ENCODE data around the gene NAE1. TPM values are rescaled to one million over a fixed set of nuclear protein-coding genes. Genes with fewer than 3 reads are reported as not detected.
"Not testable (repeated sequence)": the region's sequence is repeated elsewhere in the genome, so short reads cannot be mapped to it uniquely, and the experiment has no call there.

The NAE1 gene
- 100 to 1,000 TPM in 1 of 2 donors, 10 to 100 TPM in 1; 86.7 to 110 TPM for total RNA-seq

DNA sequence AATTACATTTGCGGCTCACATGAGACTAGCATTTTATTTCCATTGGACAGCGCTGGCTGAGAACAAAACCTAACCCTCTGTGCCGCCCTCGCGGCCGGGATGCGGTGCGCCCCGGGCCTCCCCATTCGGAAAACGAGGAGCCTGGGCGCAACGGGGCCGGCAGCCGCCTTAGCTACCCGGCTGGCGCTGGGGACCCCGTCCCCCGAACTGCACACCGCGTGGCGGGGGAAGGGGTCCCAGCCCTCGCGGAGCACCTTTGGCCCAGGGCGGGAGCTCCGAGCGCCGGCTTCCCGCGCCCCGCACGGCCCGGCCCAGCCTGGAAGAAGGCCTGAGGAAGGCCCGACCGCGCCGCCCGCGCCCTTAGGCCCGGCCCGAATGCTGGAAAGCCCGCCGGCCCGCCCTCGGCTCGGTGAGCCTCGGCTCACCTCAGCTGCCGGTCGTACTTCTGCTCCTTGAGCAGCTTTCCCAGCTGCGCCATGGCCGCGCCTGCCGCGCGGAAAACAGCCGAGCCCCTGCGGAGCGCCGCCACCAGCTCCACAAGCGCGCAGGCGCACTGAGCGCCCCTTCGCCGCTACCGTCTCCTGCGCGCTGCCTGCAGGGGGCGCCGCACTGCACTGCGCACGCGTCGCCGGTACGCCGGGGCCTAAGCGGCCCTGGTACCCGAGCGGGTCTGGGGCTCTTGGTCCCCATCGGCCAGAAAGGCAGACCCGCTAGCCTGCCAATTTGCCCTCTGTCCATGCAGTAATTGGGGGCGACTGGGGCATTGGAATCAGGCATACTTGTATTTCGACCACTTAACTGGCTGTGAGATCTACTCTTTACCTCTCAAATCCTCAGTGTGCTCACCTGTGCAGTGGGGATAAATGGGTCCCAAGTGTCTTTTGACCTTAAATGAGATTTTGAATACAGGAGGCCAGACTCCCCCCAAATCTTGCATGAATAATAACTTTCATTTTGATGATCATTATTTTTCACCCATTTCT lies at the start of gene NAE1:
TSS of gene NAE1 (minus strand) at position 555 of the 983 bp plus-strand sequence. CDS start at position 478, 77 bp downstream.
- Mint-ChIP-seq H3K4me3 (peak within 1 kb of the TSS; percentile 64), H3K27me3 (peaks cover under 1% of the 10 kb centered on the region), H3K36me3 (ENCODE audit: low read depth) (peaks cover 35% of the 10 kb centered on the region), H3K27ac (peak within 1 kb of the TSS; percentile 72), H3K9me3 (no peaks in the 10 kb centered on the region), H3K4me1 (peaks cover 23% of the 10 kb centered on the region)
- peak; percentile 95 for ATAC-seq (replicated peaks)

DNA sequence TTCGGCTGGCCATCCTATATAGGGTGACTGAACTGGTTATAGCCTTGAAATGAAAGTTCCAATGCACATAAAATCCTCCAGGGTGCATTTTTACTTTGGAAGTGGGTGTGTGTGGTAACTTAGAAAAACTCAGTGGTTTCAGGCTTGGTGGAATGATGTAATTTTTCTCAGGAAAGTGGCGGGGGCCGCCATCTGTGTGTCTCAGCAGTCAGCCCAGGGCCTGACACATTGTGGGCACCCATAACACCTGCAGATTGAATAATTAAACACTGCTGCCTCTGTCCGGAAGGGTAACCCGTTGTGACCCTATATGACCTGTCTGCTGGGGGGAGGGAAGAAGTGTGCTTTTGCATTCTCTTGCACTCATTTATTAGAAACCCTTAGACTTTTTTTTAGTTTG lies 47.3 kb upstream of the NAE1 start:
- H3K36me3 Mint-ChIP-seq (ENCODE audit: low read depth) = peaks cover 48% of the 10 kb centered on the region
- ATAC-seq (replicated peaks) = peak; percentile 57
- peaks cover 5% of the 10 kb centered on the region for H3K9me3 Mint-ChIP-seq
- peak overlapping the region; percentile 87 for H3K4me3 Mint-ChIP-seq
- peak overlapping the region; percentile 79 for H3K27ac Mint-ChIP-seq
- H3K27me3 Mint-ChIP-seq = no peaks in the 10 kb centered on the region
- peaks cover 38% of the 10 kb centered on the region for H3K4me1 Mint-ChIP-seq

DNA sequence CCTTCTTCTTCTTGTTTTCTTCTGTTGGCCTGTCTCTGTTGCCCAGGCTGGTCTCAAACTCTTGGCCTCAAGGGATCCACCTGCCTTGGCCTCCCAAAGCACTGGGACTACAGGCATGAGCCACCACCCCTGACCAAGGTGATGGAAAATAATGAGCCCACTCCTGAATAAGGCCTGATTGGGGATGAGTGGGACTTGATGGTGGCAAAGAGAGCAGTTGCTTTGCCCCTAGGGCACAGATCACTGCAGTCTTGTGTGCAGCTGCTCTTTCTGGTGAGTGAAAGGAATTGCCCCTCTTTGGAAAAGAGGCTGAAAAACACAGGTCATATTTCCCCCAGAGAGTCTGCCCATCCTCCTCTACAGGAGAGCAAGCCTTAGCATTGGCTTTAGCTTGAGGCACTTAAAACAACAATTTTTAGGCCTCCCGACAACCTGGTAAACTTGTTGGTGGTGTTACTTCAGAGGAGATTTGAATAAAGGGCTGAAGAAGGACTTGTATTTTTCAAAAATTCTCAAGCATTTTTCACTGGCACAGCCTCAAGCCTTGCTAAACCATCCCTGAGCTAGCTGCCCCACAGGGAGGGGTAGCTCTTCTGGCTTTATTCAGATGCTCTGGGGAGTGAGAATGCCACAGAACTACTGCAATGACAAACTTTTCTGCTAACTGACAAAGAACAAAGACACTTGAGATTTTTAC lies 43.5 kb upstream of the NAE1 start:
- Mint-ChIP-seq H3K4me3 (peak overlapping the region; percentile 88), H3K9me3 (peaks cover 5% of the 10 kb centered on the region), H3K36me3 (ENCODE audit: low read depth) (peaks cover 22% of the 10 kb centered on the region), H3K27me3 (no peaks in the 10 kb centered on the region), H3K27ac (peak overlapping the region; percentile 84), H3K4me1 (peaks cover 39% of the 10 kb centered on the region)
- ATAC-seq (replicated peaks) = peak; percentile 41

DNA sequence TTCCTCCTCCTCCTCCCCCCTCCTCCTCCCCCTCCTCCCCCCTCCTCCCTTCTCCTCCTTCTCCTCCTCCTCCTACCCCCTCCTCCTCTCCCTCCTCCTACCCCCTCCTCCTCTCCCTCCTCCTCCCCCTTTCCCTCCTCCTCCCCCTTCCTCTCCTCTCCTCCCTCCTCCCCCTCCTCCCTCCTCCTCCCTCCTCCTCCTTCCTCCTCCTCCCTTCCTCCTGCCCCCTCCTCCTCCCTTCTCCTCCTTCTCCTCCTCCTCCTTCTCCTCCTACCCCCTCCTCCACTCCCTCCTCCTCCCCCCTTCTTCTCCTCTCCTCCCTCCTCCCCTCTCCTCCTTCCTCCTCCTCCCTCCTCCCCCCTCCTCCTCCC lies 42.9 kb upstream of the NAE1 start:
- Mint-ChIP-seq H3K9me3 (peaks cover 5% of the 10 kb centered on the region), H3K4me3 (peak overlapping the region; percentile 88), H3K36me3 (ENCODE audit: low read depth) (peaks cover 22% of the 10 kb centered on the region), H3K27me3 (no peaks in the 10 kb centered on the region), H3K27ac (peak overlapping the region; percentile 84), H3K4me1 (peaks cover 39% of the 10 kb centered on the region)
- ATAC-seq (replicated peaks) = no peak

DNA sequence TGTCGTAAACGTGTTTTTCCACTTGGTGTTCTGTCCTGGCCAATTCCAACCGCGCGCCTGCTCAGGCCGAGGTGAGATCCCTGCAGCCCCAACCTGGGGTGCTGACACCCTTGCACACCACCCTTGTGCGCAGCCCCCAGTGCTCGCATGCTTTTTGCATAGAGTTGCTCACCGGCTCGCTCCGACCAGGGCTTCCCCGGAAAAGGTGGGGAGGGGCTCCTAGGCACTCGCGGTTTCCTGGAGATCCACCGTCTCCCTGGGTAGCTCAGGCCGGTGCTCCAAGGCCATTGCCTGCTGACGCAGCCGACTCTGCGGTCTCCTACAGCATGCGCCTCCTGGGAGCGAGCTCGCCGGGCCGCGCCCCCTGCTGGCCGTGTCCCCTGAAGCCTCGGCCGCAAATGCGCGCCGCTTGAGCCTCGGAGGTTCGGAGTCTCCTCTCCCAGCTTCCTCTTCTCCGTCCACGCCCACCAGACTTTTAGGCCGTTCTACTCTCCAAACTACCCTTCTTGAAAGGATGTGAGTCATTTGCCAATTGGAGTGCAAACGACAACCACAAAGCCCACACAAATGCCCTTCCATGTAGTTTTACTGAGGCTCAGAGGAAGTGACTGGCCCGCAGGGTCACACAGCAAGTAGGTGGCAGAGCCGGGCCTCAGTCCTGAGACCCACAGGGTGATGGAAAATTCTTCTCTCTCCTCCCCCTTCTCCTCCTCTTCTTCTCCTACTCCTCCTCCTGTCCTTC lies 42.3 kb upstream of the NAE1 start:
- H3K4me1 Mint-ChIP-seq = peaks cover 33% of the 10 kb centered on the region
- peaks cover 5% of the 10 kb centered on the region for H3K9me3 Mint-ChIP-seq
- no peaks in the 10 kb centered on the region for H3K27me3 Mint-ChIP-seq
- H3K4me3 Mint-ChIP-seq = peak overlapping the region; percentile 88
- peaks cover 18% of the 10 kb centered on the region for H3K36me3 Mint-ChIP-seq (ENCODE audit: low read depth)
- ATAC-seq (replicated peaks) = peak; percentile 71
- peak overlapping the region; percentile 84 for H3K27ac Mint-ChIP-seq

DNA sequence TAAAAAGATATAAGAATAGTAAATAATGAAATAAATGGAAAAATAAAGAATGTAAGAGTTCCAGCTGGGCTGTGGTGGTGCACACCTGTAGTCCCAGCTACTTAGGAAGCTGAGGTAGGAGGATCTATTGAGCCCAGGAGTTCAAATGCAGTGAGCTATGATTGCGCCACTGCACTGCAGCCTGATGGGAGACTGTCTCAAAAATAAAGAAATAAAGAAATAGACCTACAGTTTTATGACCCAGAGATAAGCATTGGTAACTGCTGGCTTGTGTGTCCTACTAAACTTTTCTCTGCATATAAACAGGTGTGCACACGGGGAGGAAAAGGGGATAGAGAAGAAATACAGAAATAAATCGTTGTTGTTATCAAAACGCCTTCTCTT lies 41.8 kb upstream of the NAE1 start:
- Mint-ChIP-seq H3K4me1 (peaks cover 33% of the 10 kb centered on the region), H3K27ac (peak overlapping the region; percentile 84), H3K36me3 (ENCODE audit: low read depth) (peaks cover 14% of the 10 kb centered on the region), H3K27me3 (no peaks in the 10 kb centered on the region), H3K4me3 (peak overlapping the region; percentile 88), H3K9me3 (peaks cover 5% of the 10 kb centered on the region)
- ATAC-seq (replicated peaks) = no peak

DNA sequence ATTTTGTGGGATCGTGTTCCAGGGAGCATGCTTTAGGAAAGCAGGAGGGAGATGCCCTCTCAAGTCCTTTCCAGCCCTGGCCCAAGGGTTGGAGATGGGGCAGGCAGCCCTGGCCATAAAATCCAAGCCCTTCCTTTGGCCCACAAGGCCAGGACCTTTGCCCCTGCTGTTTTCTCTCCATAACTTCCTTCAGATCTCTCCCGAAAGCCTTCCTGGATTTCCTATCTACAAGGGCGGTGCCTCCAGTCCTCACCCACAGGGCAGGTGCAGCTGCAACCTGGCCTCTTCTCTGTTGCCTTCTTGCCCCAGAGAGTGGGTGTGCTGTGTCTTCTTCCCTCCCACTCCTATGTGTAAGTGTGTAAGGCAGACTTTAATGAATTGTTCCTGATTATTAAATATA lies 41.1 kb upstream of the NAE1 start:
- Mint-ChIP-seq H3K4me1 (peaks cover 34% of the 10 kb centered on the region), H3K4me3 (peak overlapping the region; percentile 88), H3K27me3 (no peaks in the 10 kb centered on the region), H3K36me3 (ENCODE audit: low read depth) (peaks cover 14% of the 10 kb centered on the region), H3K27ac (no peak overlapping the region), H3K9me3 (peaks cover 5% of the 10 kb centered on the region)
- no peak for ATAC-seq (replicated peaks)

DNA sequence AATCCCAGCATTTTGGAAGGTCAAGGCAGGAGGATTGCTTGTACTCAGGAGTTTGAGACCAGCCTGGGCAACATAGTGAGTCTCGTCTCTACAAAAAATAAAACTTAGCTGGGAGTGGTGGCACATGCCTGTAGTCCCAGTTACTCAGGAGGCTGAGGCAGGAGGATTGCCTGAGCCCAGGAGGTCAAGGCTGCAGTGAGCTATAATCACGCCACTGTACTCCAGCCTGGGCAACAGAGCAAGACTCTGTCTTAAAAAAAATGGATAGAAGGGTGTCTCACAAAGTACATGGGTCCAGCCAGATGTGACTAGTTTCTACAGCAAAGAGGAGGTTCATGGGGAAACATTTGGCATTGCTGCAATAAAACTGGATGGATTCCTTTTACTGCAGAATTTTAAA lies 40.6 kb upstream of the NAE1 start:
- not testable (repeated sequence) for H3K4me3 Mint-ChIP-seq; ATAC-seq (replicated peaks); H3K9me3 Mint-ChIP-seq; H3K27me3 Mint-ChIP-seq; H3K27ac Mint-ChIP-seq
- peaks cover 14% of the 10 kb centered on the region for H3K36me3 Mint-ChIP-seq (ENCODE audit: low read depth)
- peaks cover 33% of the 10 kb centered on the region for H3K4me1 Mint-ChIP-seq

DNA sequence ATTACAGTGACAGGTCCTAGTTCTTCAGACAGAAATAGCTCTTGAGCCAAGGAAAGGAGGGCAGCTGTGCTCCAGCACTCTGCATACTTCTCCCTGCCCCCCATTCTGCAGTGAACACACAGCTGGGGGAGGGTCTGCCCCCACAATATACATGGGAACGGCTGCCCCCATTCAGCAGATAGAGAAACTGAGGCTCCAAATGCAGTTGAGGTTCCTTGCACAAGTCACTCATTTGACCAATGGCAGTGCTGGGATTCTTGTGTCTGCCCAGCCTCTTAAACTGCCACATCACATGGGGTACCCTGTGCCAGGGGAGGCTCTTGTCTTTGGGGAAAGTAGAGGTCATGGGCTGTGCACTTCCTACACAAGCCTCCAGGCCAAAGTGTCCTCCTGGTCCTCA lies 38.6 kb upstream of the NAE1 start:
- no peak for ATAC-seq (replicated peaks)
- no peak overlapping the region for H3K4me3 Mint-ChIP-seq
- no peak overlapping the region for H3K27ac Mint-ChIP-seq
- peaks cover 11% of the 10 kb centered on the region for H3K36me3 Mint-ChIP-seq (ENCODE audit: low read depth)
- no peaks in the 10 kb centered on the region for H3K27me3 Mint-ChIP-seq
- H3K9me3 Mint-ChIP-seq = no peaks in the 10 kb centered on the region
- H3K4me1 Mint-ChIP-seq = peaks cover 24% of the 10 kb centered on the region

DNA sequence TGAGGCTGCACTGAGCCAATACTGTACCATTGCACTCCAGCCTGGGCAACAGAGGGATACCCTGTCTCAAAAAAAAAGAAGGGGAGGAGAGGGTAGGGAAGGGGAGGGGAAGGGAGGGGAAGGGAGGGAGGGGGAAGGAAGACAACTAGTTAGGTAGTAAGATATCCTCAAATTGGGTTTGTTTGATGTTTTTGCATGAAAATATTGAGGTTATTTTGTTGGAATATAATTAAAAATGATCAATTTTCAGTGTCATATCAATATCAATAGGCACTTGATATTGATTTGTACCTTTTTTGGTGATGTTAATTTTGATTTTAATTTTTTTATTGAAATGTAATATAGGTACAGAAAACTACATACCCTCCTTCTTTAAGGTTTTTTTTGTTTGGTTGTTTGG lies 32.9 kb upstream of the NAE1 start:
- H3K36me3 Mint-ChIP-seq (ENCODE audit: low read depth) = no peaks in the 10 kb centered on the region
- H3K27me3 Mint-ChIP-seq = no peaks in the 10 kb centered on the region
- ATAC-seq (replicated peaks) = no peak
- no peak overlapping the region for H3K4me3 Mint-ChIP-seq
- no peaks in the 10 kb centered on the region for H3K9me3 Mint-ChIP-seq
- peaks cover 6% of the 10 kb centered on the region for H3K4me1 Mint-ChIP-seq
- no peak overlapping the region for H3K27ac Mint-ChIP-seq

DNA sequence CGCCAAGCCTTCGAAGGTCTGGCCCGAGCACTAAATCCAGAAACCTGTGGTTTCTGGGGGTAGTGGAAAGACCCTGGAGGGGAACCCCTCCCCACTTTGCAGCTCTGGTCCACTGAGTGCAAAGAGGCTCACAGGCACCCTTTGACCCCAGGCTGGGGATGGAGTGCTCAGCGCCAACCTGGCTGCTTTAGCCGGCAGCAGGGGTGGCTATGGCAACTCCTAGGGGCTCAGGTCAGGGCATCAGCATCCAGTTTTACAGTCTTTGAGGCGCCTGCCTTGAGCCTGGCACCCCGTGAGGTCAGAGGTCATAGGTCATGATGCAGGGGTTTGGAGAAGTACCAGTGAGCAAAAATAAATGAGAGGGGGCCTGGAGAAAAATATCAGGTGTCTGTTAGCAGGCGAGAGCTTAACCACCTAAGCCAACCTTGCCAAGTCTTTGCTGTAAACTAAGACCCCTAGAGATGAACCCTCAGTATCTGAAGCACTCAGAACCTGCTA lies 31.3 kb upstream of the NAE1 start:
- Mint-ChIP-seq H3K27ac (no peak overlapping the region), H3K4me1 (no peaks in the 10 kb centered on the region), H3K9me3 (no peaks in the 10 kb centered on the region), H3K27me3 (no peaks in the 10 kb centered on the region), H3K4me3 (no peak overlapping the region), H3K36me3 (ENCODE audit: low read depth) (no peaks in the 10 kb centered on the region)
- ATAC-seq (replicated peaks) = no peak

DNA sequence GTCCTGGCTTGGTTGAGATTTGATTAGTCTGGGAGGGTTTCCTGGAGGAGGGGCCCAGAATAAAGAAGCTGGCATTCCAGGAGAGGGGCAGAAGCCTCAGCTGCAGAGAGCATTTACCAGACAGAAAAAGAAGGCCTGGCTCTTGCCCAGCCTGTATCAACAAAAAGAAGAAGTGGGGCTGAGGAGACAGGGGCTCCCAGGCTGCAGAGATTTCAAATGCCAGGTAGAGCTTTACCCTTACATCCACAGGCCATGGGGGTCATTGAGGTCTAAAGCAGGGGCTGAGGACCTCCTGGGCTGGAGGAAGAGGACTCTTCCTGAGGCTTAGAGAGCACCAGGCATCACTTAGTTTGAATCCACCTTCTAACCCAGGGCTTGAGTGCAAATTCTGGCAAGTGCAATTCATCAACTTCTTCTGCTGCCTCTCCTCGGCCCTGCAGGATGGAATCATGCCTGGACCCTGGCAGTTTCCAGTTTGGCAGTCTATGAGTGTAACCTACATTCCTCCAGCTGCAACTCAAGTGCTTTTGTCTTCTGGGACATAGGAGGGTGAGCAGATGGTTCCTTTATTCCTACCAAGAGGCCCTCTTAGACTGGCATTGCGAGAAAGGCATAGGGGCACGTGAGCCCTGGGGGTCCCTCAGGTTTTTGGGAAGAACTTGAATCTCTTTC lies 28.8 kb upstream of the NAE1 start:
- H3K27ac Mint-ChIP-seq = no peak overlapping the region
- no peaks in the 10 kb centered on the region for H3K9me3 Mint-ChIP-seq
- H3K4me3 Mint-ChIP-seq = no peak overlapping the region
- no peaks in the 10 kb centered on the region for H3K36me3 Mint-ChIP-seq (ENCODE audit: low read depth)
- no peaks in the 10 kb centered on the region for H3K4me1 Mint-ChIP-seq
- no peak for ATAC-seq (replicated peaks)
- no peaks in the 10 kb centered on the region for H3K27me3 Mint-ChIP-seq

DNA sequence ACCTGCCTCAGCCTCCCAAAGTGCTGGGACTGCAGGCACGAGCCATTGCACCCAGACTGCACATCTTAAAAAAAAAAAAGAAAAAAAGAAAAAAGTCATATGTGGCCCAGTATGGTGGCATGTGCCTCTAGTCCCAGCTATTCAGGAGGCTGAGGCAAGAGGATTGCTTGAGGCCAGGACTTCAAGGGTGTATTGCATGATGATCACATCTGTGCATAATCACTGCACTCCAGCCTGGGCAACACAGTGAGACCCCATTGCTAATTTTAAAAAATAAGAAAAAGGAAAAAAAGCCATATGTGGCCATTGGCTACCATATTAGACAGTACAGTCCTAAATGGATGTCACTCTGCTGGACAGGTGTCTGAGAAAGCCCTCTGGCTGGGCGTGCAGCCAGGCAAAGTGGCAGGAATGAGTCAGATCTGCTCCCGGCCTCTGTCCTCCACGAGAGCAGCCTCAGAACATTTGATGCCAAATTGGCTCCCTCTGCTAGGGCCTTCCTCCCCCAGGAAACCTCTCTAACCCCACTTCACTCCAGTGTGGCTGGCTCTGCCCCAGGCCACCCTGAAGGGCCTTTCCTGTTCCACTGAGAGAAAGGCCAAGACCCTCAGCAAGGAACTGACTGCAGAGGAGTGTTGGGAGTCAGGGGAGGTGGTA lies 28.1 kb upstream of the NAE1 start:
- Mint-ChIP-seq H3K36me3 (ENCODE audit: low read depth) (no peaks in the 10 kb centered on the region), H3K9me3 (no peaks in the 10 kb centered on the region), H3K27ac (no peak overlapping the region), H3K27me3 (no peaks in the 10 kb centered on the region), H3K4me3 (no peak overlapping the region), H3K4me1 (no peaks in the 10 kb centered on the region)
- no peak for ATAC-seq (replicated peaks)
